Activated T-helper 1 cell treated with anti-CD3 and anti-CD28 coated beads, Interleukin-12 subunit alpha, Interleukin-12 subunit beta, Interleukin-2, Interleukin-4 antibody, amounts not matched to agents 30 ng/mL and 10 ng/mL and 1 ng/mL, durations not matched to agents 14 hours and 24 hours and 36 hours (primary cell): Measurements from ENCODE around the gene SLC35E2B. TPM values are rescaled to one million over a fixed set of nuclear protein-coding genes. Genes with fewer than 3 reads are reported as not detected.
"Not testable (repeated sequence)": the region's sequence is repeated elsewhere in the genome, so short reads cannot be mapped to it uniquely, and the experiment has no call there.

ENCODE experiments used
- DNase-seq: peaks from one replicate; pipeline ENCODE4 v3.0.0; 2021; ENCODE audit warnings: low spot score
- H3K27ac Mint-ChIP-seq: one replicate; pipeline ENCODE4 v1.8.0; 2021; ENCODE audit warnings: mild to moderate bottlenecking, mixed read lengths
- H3K27me3 Mint-ChIP-seq: one replicate; pipeline ENCODE4 v1.8.0; 2022; ENCODE audit warnings: mild to moderate bottlenecking, moderate library complexity, mixed read lengths; ENCODE audit not compliant: insufficient read depth
- H3K36me3 Mint-ChIP-seq: one replicate; pipeline ENCODE4 v1.8.0; 2021; ENCODE audit warnings: low read depth, mixed read lengths
- H3K4me1 Mint-ChIP-seq: one replicate; pipeline ENCODE4 v1.8.0; 2021; ENCODE audit warnings: low read depth, mixed read lengths
- H3K4me3 Mint-ChIP-seq: one replicate; pipeline ENCODE4 v1.8.0; 2021; ENCODE audit warnings: mild to moderate bottlenecking, moderate library complexity, mixed read lengths
- H3K9me3 Mint-ChIP-seq: one replicate; pipeline ENCODE4 v1.8.0; 2021; ENCODE audit warnings: mixed read lengths
- intact Hi-C: fragments of 100-400 bp; cut with micrococcal nuclease; formaldehyde crosslinking; loops from one replicate; pipeline ENCODE4 v1.15.1; 2024
- total RNA-seq: library from RNA; stranded (reverse); gene quantifications from 2 replicates; pipeline ENCODE4 v1.2.3, GENCODE V29; 2022

SLC35E2B gene
- total RNA-seq, result 40.8 and 41.1 TPM in 2 replicates

GRCh38 chr1:1692714-1693647 lies at the start of gene SLC35E2B:
SLC35E2B (minus strand) TSS chr1:1692795; CDS start chr1:1676699, 16,096 bp downstream.
- not testable (repeated sequence) for H3K4me1 Mint-ChIP-seq, H3K36me3 Mint-ChIP-seq, H3K27me3 Mint-ChIP-seq, H3K9me3 Mint-ChIP-seq
- peak within 1 kb of the TSS; percentile 81 for H3K4me3 Mint-ChIP-seq
- peak within 1 kb of the TSS; percentile 94 for H3K27ac Mint-ChIP-seq
- peak; percentile 93 for DNase-seq
- intact Hi-C loops, result loop anchor here (5.0 kb wide), 1 partner anchor 54 kb away; no protein-coding TSS in a partner anchor

GRCh38 chr1:1741013-1741412 lies 48.4 kb upstream of the SLC35E2B start:
- DNase-seq, H3K9me3 Mint-ChIP-seq, H3K27me3 Mint-ChIP-seq, H3K27ac Mint-ChIP-seq, intact Hi-C loops, H3K36me3 Mint-ChIP-seq, H3K4me1 Mint-ChIP-seq, H3K4me3 Mint-ChIP-seq: not testable (repeated sequence)

GRCh38 chr1:1738799-1739337 lies 46.3 kb upstream of the SLC35E2B start:
- H3K9me3 Mint-ChIP-seq, DNase-seq, H3K36me3 Mint-ChIP-seq, intact Hi-C loops, H3K4me1 Mint-ChIP-seq, H3K4me3 Mint-ChIP-seq, H3K27me3 Mint-ChIP-seq, H3K27ac Mint-ChIP-seq: not testable (repeated sequence)

GRCh38 chr1:1737675-1738590 lies 45.3 kb upstream of the SLC35E2B start:
- H3K27me3 Mint-ChIP-seq, H3K27ac Mint-ChIP-seq, H3K36me3 Mint-ChIP-seq, H3K9me3 Mint-ChIP-seq, DNase-seq, H3K4me3 Mint-ChIP-seq, intact Hi-C loops, H3K4me1 Mint-ChIP-seq: not testable (repeated sequence)

- DNase-seq, result no peak
Observed at GRCh38 chr1:1732381-1732780, 39.8 kb upstream of the SLC35E2B start.

GRCh38 chr1:1730870-1731269 lies 38.3 kb upstream of the SLC35E2B start:
- H3K9me3 Mint-ChIP-seq, result no peaks in the 10 kb centered on the region
- H3K4me3 Mint-ChIP-seq, result no peak overlapping the region
- peaks cover 14% of the 10 kb centered on the region for H3K4me1 Mint-ChIP-seq
- intact Hi-C loops, result no loop called here
- H3K27ac Mint-ChIP-seq, result no peak overlapping the region
- no peaks in the 10 kb centered on the region for H3K27me3 Mint-ChIP-seq
- DNase-seq, result no peak
- H3K36me3 Mint-ChIP-seq, result peaks cover 19% of the 10 kb centered on the region

More at GRCh38 chr1:1732381-1732780, 39.8 kb upstream of the SLC35E2B start:
- peaks cover 14% of the 10 kb centered on the region for H3K4me1 Mint-ChIP-seq
- intact Hi-C loops, result no loop called here
- no peak overlapping the region for H3K27ac Mint-ChIP-seq
- H3K36me3 Mint-ChIP-seq, result peaks cover 16% of the 10 kb centered on the region
- H3K4me3 Mint-ChIP-seq, result no peak overlapping the region
- no peaks in the 10 kb centered on the region for H3K9me3 Mint-ChIP-seq
- no peaks in the 10 kb centered on the region for H3K27me3 Mint-ChIP-seq

GRCh38 chr1:1730230-1730629 lies 37.6 kb upstream of the SLC35E2B start:
- H3K27me3 Mint-ChIP-seq, H3K27ac Mint-ChIP-seq, H3K9me3 Mint-ChIP-seq, H3K4me3 Mint-ChIP-seq, intact Hi-C loops, DNase-seq: not testable (repeated sequence)
- peaks cover 17% of the 10 kb centered on the region for H3K36me3 Mint-ChIP-seq
- H3K4me1 Mint-ChIP-seq, result peaks cover 14% of the 10 kb centered on the region

GRCh38 chr1:1729116-1729816 lies 36.7 kb upstream of the SLC35E2B start:
- peaks cover 20% of the 10 kb centered on the region for H3K36me3 Mint-ChIP-seq
- H3K27ac Mint-ChIP-seq, result peak overlapping the region; percentile 90
- H3K27me3 Mint-ChIP-seq, H3K9me3 Mint-ChIP-seq, DNase-seq: not testable (repeated sequence)
- peak overlapping the region; percentile 45 for H3K4me3 Mint-ChIP-seq
- intact Hi-C loops, result loop anchor here (10.0 kb wide), 1 partner anchor 114 kb away; the partner anchor contains the start of gene MIB2
- H3K4me1 Mint-ChIP-seq, result peaks cover 14% of the 10 kb centered on the region

- Mint-ChIP-seq H3K4me1 (peaks cover 14% of the 10 kb centered on the region), H3K27ac (peak overlapping the region; percentile 90), H3K4me3 (peak overlapping the region; percentile 49), H3K36me3 (peaks cover 19% of the 10 kb centered on the region)
- peak; percentile 56 for DNase-seq
- not testable (repeated sequence) for H3K9me3 Mint-ChIP-seq, H3K27me3 Mint-ChIP-seq
- intact Hi-C loops, result loop anchor here (10.0 kb wide), 1 partner anchor 114 kb away; the partner anchor contains the start of gene MIB2
Observed at GRCh38 chr1:1728308-1729005, 35.9 kb upstream of the SLC35E2B start.

- not testable (repeated sequence) for DNase-seq, H3K27ac Mint-ChIP-seq, H3K9me3 Mint-ChIP-seq, H3K27me3 Mint-ChIP-seq
- H3K4me3 Mint-ChIP-seq, result peak overlapping the region; percentile 19
- H3K36me3 Mint-ChIP-seq, result peaks cover 16% of the 10 kb centered on the region
- peaks cover 14% of the 10 kb centered on the region for H3K4me1 Mint-ChIP-seq
- intact Hi-C loops, result loop anchor here (10.0 kb wide), 1 partner anchor 112 kb away; the partner anchor contains the start of gene MIB2
Observed at GRCh38 chr1:1727131-1727651, 34.6 kb upstream of the SLC35E2B start.

- peaks cover 19% of the 10 kb centered on the region for H3K36me3 Mint-ChIP-seq
- DNase-seq, H3K27me3 Mint-ChIP-seq, H3K9me3 Mint-ChIP-seq: not testable (repeated sequence)
- peak overlapping the region; percentile 72 for H3K4me3 Mint-ChIP-seq
- intact Hi-C loops, result loop anchor here (10.0 kb wide), 1 partner anchor 111 kb away; the partner anchor contains the start of gene MIB2
- peak overlapping the region; percentile 67 for H3K27ac Mint-ChIP-seq
- peaks cover 18% of the 10 kb centered on the region for H3K4me1 Mint-ChIP-seq
Observed at GRCh38 chr1:1726088-1726487, 33.5 kb upstream of the SLC35E2B start.
